NT2/D1 (cell line): ENCODE measurements around the gene CSNK2A1.

Experiments
- YY1 ChIP-seq: IDR thresholded peaks from 2 replicates; pipeline ENCODE4 v1.6.1; 2011; ENCODE audit not compliant: insufficient read length, insufficient read depth
- ZNF274 ChIP-seq: IDR thresholded peaks from 2 replicates; pipeline ENCODE4 v1.6.1; 2011; ENCODE audit warnings: mild to moderate bottlenecking, low read depth, low read length

DNA sequence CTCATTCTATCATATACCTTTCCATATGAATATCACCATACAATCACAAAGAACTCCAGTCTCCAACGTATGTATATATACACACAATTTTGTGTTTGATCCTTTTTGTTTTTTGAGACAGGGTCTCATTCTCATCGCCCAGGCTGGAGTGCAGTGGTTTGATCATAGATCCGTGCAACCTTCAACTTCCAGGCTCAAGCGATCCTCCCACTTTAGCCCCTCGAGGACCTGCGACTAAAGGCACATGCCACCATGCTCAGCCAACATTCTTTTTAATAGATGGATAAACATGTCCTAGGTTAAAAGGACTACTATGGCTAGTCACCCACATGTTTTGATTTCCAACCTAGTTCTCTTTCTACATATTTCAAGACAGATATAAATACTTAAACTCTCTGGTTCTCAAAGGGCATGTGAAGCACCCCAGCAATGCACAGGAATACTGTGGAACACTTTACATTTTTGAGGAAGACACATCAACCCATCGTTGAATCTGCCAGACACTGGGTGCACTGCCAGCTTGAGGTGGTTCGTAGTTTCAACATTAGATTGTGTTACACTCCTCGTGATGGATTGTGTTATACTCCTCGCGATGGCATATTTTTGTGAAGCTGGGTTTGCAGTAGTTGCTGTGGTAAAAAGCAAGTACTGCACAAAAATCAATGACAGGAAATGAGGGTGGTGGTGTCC lies 40.4 kb downstream of the CSNK2A1 start:
- TF ChIP-seq ZNF274 (no peak), YY1 (no peak)
